Measurements from ENCODE around the gene VSTM2B. TPM values are rescaled to one million over a fixed set of nuclear protein-coding genes. Genes with fewer than 3 reads are reported as not detected.

The VSTM2B gene
- polyA plus RNA-seq, 1 donor (not counting 4 experiments of a cell fraction or from before 2014, with no cell fraction given), result not detected

- no peaks in the 10 kb centered on the region for H3K36me3 ChIP-seq (ENCODE audit: control insufficient read depth in 2 of 2, extremely low read depth in 1 of 2, insufficient read depth in 2 of 2, low read length in 2 of 2)
- no peak overlapping the region for H2AFZ ChIP-seq (ENCODE audit: control insufficient read depth, low read length)
- no peaks in the 10 kb centered on the region for H3K27me3 ChIP-seq (ENCODE audit: control insufficient read depth, extremely low read depth, insufficient read depth, low read length)
- DNase-seq (ENCODE audit: low read depth, low spot score), result no peak
- H3K4me2 ChIP-seq (ENCODE audit: control insufficient read depth, extremely low read depth, insufficient read depth, low read depth, low read length), result no peak overlapping the region
- no peaks in the 10 kb centered on the region for H3K9me1 ChIP-seq (ENCODE audit: control insufficient read depth, extremely low read depth, insufficient read depth, low read length)
- no peak overlapping the region for H3K9ac ChIP-seq (ENCODE audit: control insufficient read depth, extremely low read depth, insufficient read depth, low read length)
- H3K9me3 ChIP-seq (ENCODE audit: control insufficient read depth, low read depth, low read length), result peaks cover 2% of the 10 kb centered on the region
- no peak overlapping the region for H3K4me3 ChIP-seq (ENCODE audit: control insufficient read depth in 2 of 3, extremely low read depth in 1 of 3, insufficient read depth in 2 of 3, low read depth in 1 of 3, low read length in 3 of 3)
- no peak for FAIRE-seq
- H4K20me1 ChIP-seq (ENCODE audit: control insufficient read depth, extremely low read depth, insufficient read depth, low read length), result no peaks in the 10 kb centered on the region
- TF ChIP-seq CTCF (optimal IDR thresholded peaks at IDR 0.05 in 1 of 3, IDR thresholded peaks at IDR 0.05 in 1 of 3, conservative IDR thresholded peaks at IDR 0.05 in 1 of 3; ENCODE audit: extremely low read depth in 1 of 3, insufficient read depth in 2 of 3, low read length in 3 of 3) (no peak), EZH2 (IDR thresholded peaks at IDR 0.05; ENCODE audit: low read length) (no peak)
- no peaks in the 10 kb centered on the region for H3K79me2 ChIP-seq (ENCODE audit: control insufficient read depth, insufficient read depth, low read length)
- H3K27ac ChIP-seq (ENCODE audit: control insufficient read depth, insufficient read depth, low read length), result no peak overlapping the region
- H3K4me1 ChIP-seq (ENCODE audit: control insufficient read depth, extremely low read depth, insufficient read depth, low read length), result no peaks in the 10 kb centered on the region
- dilution Hi-C loops (cut with MboI; ENCODE audit: extremely low pct_ligation_motif_present, low sequenced_read_pairs), result no loop called here
Observed at GRCh38 chr19:29488316-29488715, 37.5 kb upstream of the VSTM2B start.

- Histone ChIP-seq H3K27ac (ENCODE audit: control insufficient read depth, insufficient read depth, low read length) (no peak overlapping the region), H3K79me2 (ENCODE audit: control insufficient read depth, insufficient read depth, low read length) (no peaks in the 10 kb centered on the region), H3K4me1 (ENCODE audit: control insufficient read depth, extremely low read depth, insufficient read depth, low read length) (no peaks in the 10 kb centered on the region), H4K20me1 (ENCODE audit: control insufficient read depth, extremely low read depth, insufficient read depth, low read length) (no peaks in the 10 kb centered on the region), H3K4me2 (ENCODE audit: control insufficient read depth, extremely low read depth, insufficient read depth, low read depth, low read length) (no peak overlapping the region), H3K9me1 (ENCODE audit: control insufficient read depth, extremely low read depth, insufficient read depth, low read length) (no peaks in the 10 kb centered on the region), H3K27me3 (ENCODE audit: control insufficient read depth, extremely low read depth, insufficient read depth, low read length) (no peaks in the 10 kb centered on the region), H3K9me3 (ENCODE audit: control insufficient read depth, low read depth, low read length) (peaks cover 2% of the 10 kb centered on the region), H2AFZ (ENCODE audit: control insufficient read depth, low read length) (no peak overlapping the region), H3K36me3 (ENCODE audit: control insufficient read depth in 2 of 2, extremely low read depth in 1 of 2, insufficient read depth in 2 of 2, low read length in 2 of 2) (no peaks in the 10 kb centered on the region), H3K4me3 (ENCODE audit: control insufficient read depth in 2 of 3, extremely low read depth in 1 of 3, insufficient read depth in 2 of 3, low read depth in 1 of 3, low read length in 3 of 3) (no peak overlapping the region), H3K9ac (ENCODE audit: control insufficient read depth, extremely low read depth, insufficient read depth, low read length) (no peak overlapping the region)
- FAIRE-seq, result no peak
- DNase-seq (ENCODE audit: low read depth, low spot score), result no peak
- dilution Hi-C loops (cut with MboI; ENCODE audit: extremely low pct_ligation_motif_present, low sequenced_read_pairs), result no loop called here
- TF ChIP-seq EZH2 (IDR thresholded peaks at IDR 0.05; ENCODE audit: low read length), result no peak
- TF ChIP-seq CTCF (optimal IDR thresholded peaks at IDR 0.05 in 1 of 3, IDR thresholded peaks at IDR 0.05 in 1 of 3, conservative IDR thresholded peaks at IDR 0.05 in 1 of 3; ENCODE audit: extremely low read depth in 1 of 3, insufficient read depth in 2 of 3, low read length in 3 of 3), result no peak
Observed at GRCh38 chr19:29489172-29489951, 36.4 kb upstream of the VSTM2B start.
